HepG2 (cell line): ENCODE results near the gene LIME1. TPM values are rescaled to one million over a fixed set of nuclear protein-coding genes. Genes with fewer than 3 reads are reported as not detected.

ENCODE experiments used
- ARNT2 ChIP-seq: sonication (generic); formaldehyde crosslinking; IDR thresholded peaks from 2 replicates; pipeline ENCODE4 v1.8.0; 2022; ENCODE audit warnings: mild to moderate bottlenecking, low read depth, missing genetic modification reagents, moderate library complexity
- ATRX ChIP-seq: sonication (generic); formaldehyde crosslinking; IDR thresholded peaks from 2 replicates; pipeline ENCODE4 v1.4.0; 2020; ENCODE audit warnings: missing genetic modification reagents, borderline replicate concordance
- ETS1 ChIP-seq: sonication (generic); formaldehyde crosslinking; IDR thresholded peaks from 2 replicates; pipeline ENCODE4 v1.4.0; 2020; ENCODE audit warnings: missing genetic modification reagents
- GATAD1 ChIP-seq: IDR thresholded peaks from 2 replicates; pipeline ENCODE4 v1.6.1; 2016; ENCODE audit warnings: missing genetic modification reagents, missing compliant biosample characterization
- GATAD2A ChIP-seq: IDR thresholded peaks from 2 replicates; pipeline ENCODE4 v1.6.1; 2016
- KLF6 ChIP-seq: IDR thresholded peaks from 2 replicates; pipeline ENCODE4 v1.8.0; 2016; ENCODE audit warnings: missing biosample characterization, missing genetic modification reagents
- MAZ ChIP-seq, 2 experiments: sonication (generic) in 1 of 2; formaldehyde crosslinking in 1 of 2; IDR thresholded peaks; 2 replicates each; pipeline versions ENCODE4 v1.5.0 to v1.6.1; 2012 to 2020; ENCODE audit warnings: low read depth in 2 of 2, mild to moderate bottlenecking in 2 of 2, borderline replicate concordance in 1 of 2, improper control_type of control experiment in 1 of 2, low read length in 1 of 2, missing genetic modification reagents in 1 of 2, moderate library complexity in 1 of 2
- TGIF2 ChIP-seq: IDR thresholded peaks from 2 replicates; pipeline ENCODE4 v1.6.1; 2016; ENCODE audit warnings: control low read depth, missing compliant biosample characterization
- THRA ChIP-seq: sonication (generic); formaldehyde crosslinking; IDR thresholded peaks from 2 replicates; pipeline ENCODE4 v1.4.0; 2020; ENCODE audit warnings: missing genetic modification reagents, borderline replicate concordance
- ZNF230 ChIP-seq: sonication (generic); formaldehyde crosslinking; IDR thresholded peaks from 2 replicates; pipeline ENCODE4 v1.4.0; 2020; ENCODE audit warnings: mild to moderate bottlenecking, missing genetic modification reagents
- ZNF260 ChIP-seq: sonication (generic); formaldehyde crosslinking; IDR thresholded peaks from 2 replicates; pipeline ENCODE4 v1.4.0; 2020; ENCODE audit warnings: missing genetic modification reagents, low read depth, mild to moderate bottlenecking, borderline replicate concordance
- ZNF362 ChIP-seq: sonication (generic); formaldehyde crosslinking; IDR thresholded peaks from 2 replicates; pipeline ENCODE4 v1.4.0; 2020; ENCODE audit warnings: missing genetic modification reagents, mild to moderate bottlenecking, borderline replicate concordance
- polyA plus RNA-seq, 8 experiments: library from polyadenylated mRNA; depleted of rRNA in 3 of 8; stranded (reverse) in 7 of 8; unstranded in 1 of 8; fragments of >200 nt; fragmentation: Illumina TruSeq in 4 of 8; extraction: Trizol in 4 of 8; gene quantifications; 2 replicates each; pipeline versions ENCODE4 v1.2.1 to v1.2.3, GENCODE V29; 2011 to 2016; ENCODE audit warnings: low read depth in 4 of 8, missing spikeins in 1 of 8, mixed read lengths in 1 of 8; ENCODE audit not compliant: insufficient read depth in 1 of 8
- total RNA-seq, 5 experiments: library from RNA; depleted of rRNA; stranded (reverse); fragments of >200 nt; fragmentation: Illumina TruSeq; extraction: Trizol; gene quantifications; 2 replicates each; pipeline ENCODE4 v1.2.3, GENCODE V29; 2016; ENCODE audit warnings: low read depth in 1 of 5

LIME1 gene
- total and polyA plus RNA-seq, 2 of the 13 experiments (the other 11 are each of a cell fraction or from before 2014, with no cell fraction given), result 13.0 to 61.5 TPM

- TF ChIP-seq GATAD1 (CRISPR knock-in tag) (no peak), ETS1 (no peak), MAZ (IDR thresholded peaks at IDR 0.05; ENCODE audit: borderline replicate concordance, low read depth, low read length) (no peak), MAZ (CRISPR knock-in tag; IDR thresholded peaks at IDR 0.05; ENCODE audit: low read depth) (no peak), ARNT2 (CRISPR knock-in tag) (no peak), THRA (CRISPR knock-in tag) (no peak), GATAD2A (CRISPR knock-in tag) (no peak), ZNF260 (CRISPR knock-in tag) (no peak), ZNF362 (CRISPR knock-in tag) (no peak), ZNF230 (CRISPR knock-in tag) (no peak), TGIF2 (CRISPR knock-in tag) (no peak), KLF6 (CRISPR knock-in tag) (no peak), ATRX (CRISPR knock-in tag) (no peak)
Measured at GRCh38 chr20:63735859-63736718, at the start of gene LIME1 (continued).
